ENCODE data around the gene TRPV3. TPM values are rescaled to one million over a fixed set of nuclear protein-coding genes. Genes with fewer than 3 reads are reported as not detected.

Gene TRPV3
- total RNA-seq, 3 donors from 2014 or later (not counting 1 experiment from before 2014, with no cell fraction given), result 5.6 to 10.3 (median 7.6) TPM

GRCh38 chr17:3593384-3593783 lies 35.8 kb upstream of the TRPV3 start:
- intact Hi-C loops (cut with micrococcal nuclease), result no loop called here
- Mint-ChIP-seq H3K9me3 (no peaks in the 10 kb centered on the region), H3K27me3 (ENCODE audit: low read depth in 2 of 2) (no peaks in the 10 kb centered on the region), H3K4me3 (no peak overlapping the region), H3K36me3 (no peaks in the 10 kb centered on the region), H3K27ac (no peak overlapping the region), H3K4me1 (no peaks in the 10 kb centered on the region)
- H3K9me3 ChIP-seq (ENCODE audit: control insufficient read depth, insufficient read depth, low read length), result no peaks in the 10 kb centered on the region
- no peak overlapping the region for H3K4me3 ChIP-seq (ENCODE audit: low read length)
- no peaks in the 10 kb centered on the region for H3K27me3 ChIP-seq (ENCODE audit: control insufficient read depth, insufficient read depth, low read length)
- H3K36me3 ChIP-seq (ENCODE audit: control insufficient read depth, insufficient read depth, low read length), result peaks cover 10% of the 10 kb centered on the region
- ATAC-seq (no peak), DNase-seq (no peak)
- 95% methylated on average over 5 of the region's 5 CpGs for WGBS (ENCODE audit: insufficient coverage)
- no peaks in the 10 kb centered on the region for H3K4me1 ChIP-seq (ENCODE audit: control insufficient read depth, insufficient read depth, low read length)
- TF ChIP-seq, protein P1, sequence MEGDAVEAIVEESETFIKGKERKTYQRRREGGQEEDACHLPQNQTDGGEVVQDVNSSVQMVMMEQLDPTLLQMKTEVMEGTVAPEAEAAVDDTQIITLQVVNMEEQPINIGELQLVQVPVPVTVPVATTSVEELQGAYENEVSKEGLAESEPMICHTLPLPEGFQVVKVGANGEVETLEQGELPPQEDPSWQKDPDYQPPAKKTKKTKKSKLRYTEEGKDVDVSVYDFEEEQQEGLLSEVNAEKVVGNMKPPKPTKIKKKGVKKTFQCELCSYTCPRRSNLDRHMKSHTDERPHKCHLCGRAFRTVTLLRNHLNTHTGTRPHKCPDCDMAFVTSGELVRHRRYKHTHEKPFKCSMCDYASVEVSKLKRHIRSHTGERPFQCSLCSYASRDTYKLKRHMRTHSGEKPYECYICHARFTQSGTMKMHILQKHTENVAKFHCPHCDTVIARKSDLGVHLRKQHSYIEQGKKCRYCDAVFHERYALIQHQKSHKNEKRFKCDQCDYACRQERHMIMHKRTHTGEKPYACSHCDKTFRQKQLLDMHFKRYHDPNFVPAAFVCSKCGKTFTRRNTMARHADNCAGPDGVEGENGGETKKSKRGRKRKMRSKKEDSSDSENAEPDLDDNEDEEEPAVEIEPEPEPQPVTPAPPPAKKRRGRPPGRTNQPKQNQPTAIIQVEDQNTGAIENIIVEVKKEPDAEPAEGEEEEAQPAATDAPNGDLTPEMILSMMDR (IDR thresholded peaks at IDR 0.05), result no peak
- no peak overlapping the region for H3K27ac ChIP-seq (ENCODE audit: low read length)

DNA sequence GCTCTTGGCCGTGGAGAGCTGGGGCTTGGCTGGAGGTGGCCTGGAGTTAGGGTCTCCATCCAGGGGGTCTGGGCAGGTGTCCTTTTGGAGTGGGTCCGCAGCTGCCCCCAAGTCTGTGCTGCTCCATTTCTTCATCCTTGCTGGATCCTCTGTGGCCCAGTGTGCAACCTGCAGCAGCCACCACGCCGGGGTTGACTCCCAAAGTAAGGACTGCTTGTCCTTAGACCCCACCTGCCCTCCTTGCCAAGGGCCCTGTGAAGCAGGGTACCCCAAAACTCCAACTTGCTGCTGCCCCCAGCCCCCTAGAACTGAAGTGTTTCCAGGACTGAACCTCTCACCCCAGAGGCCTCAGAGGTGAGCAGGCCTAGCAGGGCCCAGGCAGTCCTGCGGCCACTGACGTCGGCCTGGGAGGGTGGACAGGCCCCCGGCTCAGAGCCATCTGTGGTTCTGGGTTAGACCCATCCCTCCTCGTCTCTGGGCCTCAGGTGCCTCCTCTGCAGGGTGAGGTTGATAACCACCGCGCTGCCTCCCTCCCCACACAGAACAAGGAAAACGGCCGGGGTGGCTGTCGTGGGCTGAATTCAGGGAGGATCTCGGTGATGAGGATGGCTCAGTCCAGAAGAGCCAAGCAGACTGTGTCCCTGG lies 34.7 kb upstream of the TRPV3 start:
- no peak overlapping the region for H3K4me3 ChIP-seq (ENCODE audit: low read length)
- H3K9me3 Mint-ChIP-seq, result no peaks in the 10 kb centered on the region
- no peaks in the 10 kb centered on the region for H3K36me3 Mint-ChIP-seq
- no peaks in the 10 kb centered on the region for H3K4me1 Mint-ChIP-seq
- H3K4me1 ChIP-seq (ENCODE audit: control insufficient read depth, insufficient read depth, low read length), result no peaks in the 10 kb centered on the region
- 95% methylated on average over 15 of the region's 15 CpGs for WGBS (ENCODE audit: insufficient coverage)
- H3K27me3 ChIP-seq (ENCODE audit: control insufficient read depth, insufficient read depth, low read length), result no peaks in the 10 kb centered on the region
- peaks cover 10% of the 10 kb centered on the region for H3K36me3 ChIP-seq (ENCODE audit: control insufficient read depth, insufficient read depth, low read length)
- H3K9me3 ChIP-seq (ENCODE audit: control insufficient read depth, insufficient read depth, low read length), result no peaks in the 10 kb centered on the region
- ATAC-seq, result no peak
- no peak overlapping the region for H3K4me3 Mint-ChIP-seq
- H3K27ac ChIP-seq (ENCODE audit: low read length), result no peak overlapping the region
- no peak for DNase-seq
- H3K27ac Mint-ChIP-seq, result no peak overlapping the region
- intact Hi-C loops (cut with micrococcal nuclease), result no loop called here
- H3K27me3 Mint-ChIP-seq (ENCODE audit: low read depth in 2 of 2), result no peaks in the 10 kb centered on the region
- TF ChIP-seq, protein P1 (IDR thresholded peaks at IDR 0.05), result no peak

- TF ChIP-seq, protein P1 (IDR thresholded peaks at IDR 0.05), result no peak
- WGBS (ENCODE audit: insufficient coverage), result 93% methylated on average over 15 of the region's 15 CpGs
- Mint-ChIP-seq H3K4me1 (no peaks in the 10 kb centered on the region), H3K4me3 (no peak overlapping the region), H3K27me3 (ENCODE audit: low read depth in 2 of 2) (no peaks in the 10 kb centered on the region), H3K36me3 (no peaks in the 10 kb centered on the region), H3K9me3 (no peaks in the 10 kb centered on the region), H3K27ac (no peak overlapping the region)
- no peak overlapping the region for H3K27ac ChIP-seq (ENCODE audit: low read length)
- no peak overlapping the region for H3K4me3 ChIP-seq (ENCODE audit: low read length)
- ATAC-seq, result no peak
- DNase-seq, result no peak
- no peaks in the 10 kb centered on the region for H3K27me3 ChIP-seq (ENCODE audit: control insufficient read depth, insufficient read depth, low read length)
- intact Hi-C loops (cut with micrococcal nuclease), result no loop called here
- no peaks in the 10 kb centered on the region for H3K4me1 ChIP-seq (ENCODE audit: control insufficient read depth, insufficient read depth, low read length)
- peaks cover 10% of the 10 kb centered on the region for H3K36me3 ChIP-seq (ENCODE audit: control insufficient read depth, insufficient read depth, low read length)
- H3K9me3 ChIP-seq (ENCODE audit: control insufficient read depth, insufficient read depth, low read length), result no peaks in the 10 kb centered on the region
Observed at GRCh38 chr17:3590768-3591167, 33.2 kb upstream of the TRPV3 start.

- Mint-ChIP-seq H3K36me3 (no peaks in the 10 kb centered on the region), H3K27ac (no peak overlapping the region)
- 74% methylated on average over 15 of the region's 15 CpGs for WGBS (ENCODE audit: insufficient coverage)
Observed at GRCh38 chr17:3590231-3590630, 32.6 kb upstream of the TRPV3 start.

More at GRCh38 chr17:3590231-3590630, 32.6 kb upstream of the TRPV3 start:
- H3K9me3 Mint-ChIP-seq, result no peaks in the 10 kb centered on the region
- no peaks in the 10 kb centered on the region for H3K4me1 Mint-ChIP-seq
- TF ChIP-seq, protein P1 (IDR thresholded peaks at IDR 0.05), result no peak
- intact Hi-C loops (cut with micrococcal nuclease), result no loop called here
- Histone ChIP-seq H3K4me1 (ENCODE audit: control insufficient read depth, insufficient read depth, low read length) (no peaks in the 10 kb centered on the region), H3K4me3 (ENCODE audit: low read length) (no peak overlapping the region), H3K27me3 (ENCODE audit: control insufficient read depth, insufficient read depth, low read length) (no peaks in the 10 kb centered on the region), H3K27ac (ENCODE audit: low read length) (no peak overlapping the region), H3K9me3 (ENCODE audit: control insufficient read depth, insufficient read depth, low read length) (no peaks in the 10 kb centered on the region), H3K36me3 (ENCODE audit: control insufficient read depth, insufficient read depth, low read length) (peaks cover 10% of the 10 kb centered on the region)
- no peaks in the 10 kb centered on the region for H3K27me3 Mint-ChIP-seq (ENCODE audit: low read depth in 2 of 2)
- H3K4me3 Mint-ChIP-seq, result no peak overlapping the region
- DNase-seq (no peak), ATAC-seq (no peak)

Data from natural killer cell (primary cell).